Keratinocyte (primary cell): ENCODE data around the gene INPP4B.
"Not testable (repeated sequence)": the region's sequence is repeated elsewhere in the genome, so short reads cannot be mapped to it uniquely, and the experiment has no call there.

Experiments
- CTCF ChIP-seq, 3 experiments: IDR thresholded peaks in 1 of 3; conservative IDR thresholded peaks in 1 of 3; optimal IDR thresholded peaks in 1 of 3; 2 replicates in 2 of 3; 3 replicates in 1 of 3; pipeline versions ENCODE3 to v1.5.1; 2011; ENCODE audit warnings: low read length in 3 of 3, mild to moderate bottlenecking in 3 of 3, moderate library complexity in 2 of 3, control low read depth in 1 of 3, inconsistent platforms in 1 of 3; ENCODE audit not compliant: insufficient read depth in 2 of 3; ENCODE audit errors: extremely low read depth in 1 of 3
- EZH2 ChIP-seq: IDR thresholded peaks from one replicate; pipeline ENCODE4 v1.6.1; 2012; ENCODE audit warnings: inconsistent platforms, mild to moderate bottlenecking, low read length, moderate library complexity

GRCh38 chr4:142066562-142066961 is 779.5 kb downstream of the INPP4B start:
- not testable (repeated sequence) for TF ChIP-seq CTCF (optimal IDR thresholded peaks at IDR 0.05 in 1 of 3, IDR thresholded peaks at IDR 0.05 in 1 of 3, conservative IDR thresholded peaks at IDR 0.05 in 1 of 3; ENCODE audit: extremely low read depth in 1 of 3, insufficient read depth in 2 of 3, low read length in 3 of 3); EZH2
